Ectodermal cell (in vitro differentiated cells): ENCODE data around the gene ATP6V0A1.
"Not testable (repeated sequence)": the region's sequence is repeated elsewhere in the genome, so short reads cannot be mapped to it uniquely, and the experiment has no call there.

Experiments used
- H3K27ac ChIP-seq: 2 replicates; pipeline ENCODE4 v1.7.0; 2013; ENCODE audit warnings: mild to moderate bottlenecking, low read depth, low read length; ENCODE audit not compliant: insufficient read depth, poor library complexity, severe bottlenecking
- H3K27me3 ChIP-seq: 2 replicates; pipeline ENCODE4 v1.7.0; 2013; ENCODE audit warnings: mild to moderate bottlenecking, low read length; ENCODE audit not compliant: insufficient read depth, control insufficient read depth, poor library complexity, severe bottlenecking
- H3K36me3 ChIP-seq: one replicate; pipeline ENCODE4 v1.7.0; 2013; ENCODE audit warnings: low read length; ENCODE audit not compliant: control insufficient read depth, insufficient read depth
- H3K4me1 ChIP-seq: one replicate; pipeline ENCODE4 v1.7.0; 2013; ENCODE audit warnings: low read length; ENCODE audit not compliant: control insufficient read depth, insufficient read depth
- H3K4me3 ChIP-seq: 2 replicates; pipeline ENCODE4 v1.7.0; 2013; ENCODE audit warnings: low read depth, low read length, control low read depth; ENCODE audit not compliant: insufficient read depth
- H3K9me3 ChIP-seq: 2 replicates; pipeline ENCODE4 v1.7.0; 2013; ENCODE audit warnings: mild to moderate bottlenecking, low read length, moderate library complexity; ENCODE audit not compliant: control insufficient read depth
- WGBS, 2 experiments: methylation state at CpG; one replicate each; pipeline ENCODE4 v1.1.7; 2013; ENCODE audit warnings: missing lambda C conversion rate in 2 of 2; 5-methylcytosine and 5-hydroxymethylcytosine counted together

Gene ATP6V0A1

GRCh38 chr17:42438600-42439567 lies 19.8 kb upstream of the ATP6V0A1 start:
- Histone ChIP-seq H3K9me3 (no peaks in the 10 kb centered on the region), H3K27ac (no peak overlapping the region), H3K4me1 (no peaks in the 10 kb centered on the region), H3K36me3 (no peaks in the 10 kb centered on the region), H3K27me3 (no peaks in the 10 kb centered on the region), H3K4me3 (no peak overlapping the region)
- 78 to 85% methylated on average over 7 to 9 of the region's 9 CpGs for WGBS, 2 experiments

GRCh38 chr17:42441371-42442195 lies 17.1 kb upstream of the ATP6V0A1 start:
- Histone ChIP-seq H3K27ac (no peak overlapping the region), H3K27me3 (no peaks in the 10 kb centered on the region), H3K36me3 (no peaks in the 10 kb centered on the region), H3K4me3 (no peak overlapping the region), H3K4me1 (no peaks in the 10 kb centered on the region), H3K9me3 (no peaks in the 10 kb centered on the region)
- 73 to 74% methylated on average over 7 of the region's 7 CpGs for WGBS, 2 experiments

- H3K4me1 ChIP-seq, result no peaks in the 10 kb centered on the region
- no peak overlapping the region for H3K27ac ChIP-seq
- H3K27me3 ChIP-seq, result no peaks in the 10 kb centered on the region
- H3K9me3 ChIP-seq, result no peaks in the 10 kb centered on the region
- no peak overlapping the region for H3K4me3 ChIP-seq
- no peaks in the 10 kb centered on the region for H3K36me3 ChIP-seq
- WGBS, 2 experiments, result 33 to 40% methylated on average over 5 of the region's 5 CpGs
Measured at GRCh38 chr17:42442196-42442565, 16.5 kb upstream of the ATP6V0A1 start.

- H3K9me3 ChIP-seq, H3K36me3 ChIP-seq, H3K4me1 ChIP-seq, H3K27ac ChIP-seq, H3K27me3 ChIP-seq, H3K4me3 ChIP-seq: not testable (repeated sequence)
- 95 to 96% methylated on average over 27 of the region's 27 CpGs for WGBS, 2 experiments
Measured at GRCh38 chr17:42449176-42449575, 9.5 kb upstream of the ATP6V0A1 start.

- no CpG with 5 or more reads among the region's 2 CpGs for WGBS, 2 experiments
- H3K4me1 ChIP-seq, H3K27ac ChIP-seq, H3K9me3 ChIP-seq, H3K4me3 ChIP-seq, H3K36me3 ChIP-seq, H3K27me3 ChIP-seq: not testable (repeated sequence)
Measured at GRCh38 chr17:42449838-42450237, 8.8 kb upstream of the ATP6V0A1 start.

DNA sequence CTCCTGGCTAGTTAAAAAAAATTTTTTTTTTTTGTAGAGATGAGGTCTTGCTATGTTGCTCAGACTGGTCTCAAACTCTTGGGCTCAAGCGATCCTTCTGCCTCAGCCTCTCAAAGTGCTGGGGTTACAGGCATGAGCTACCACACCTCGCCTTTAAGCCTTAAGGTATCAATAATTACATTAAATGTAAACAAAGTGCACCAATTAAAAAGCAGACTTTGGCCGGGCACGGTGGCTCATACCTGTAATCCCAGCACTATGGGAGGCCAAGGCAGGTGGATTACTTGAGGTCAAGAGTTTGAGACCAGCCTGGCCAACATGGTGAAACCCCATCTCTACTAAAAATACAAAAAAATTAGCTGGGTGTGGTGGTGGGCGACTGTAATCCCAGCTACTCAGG lies 7.4 kb upstream of the ATP6V0A1 start:
- not testable (repeated sequence) for H3K27me3 ChIP-seq, H3K9me3 ChIP-seq, H3K27ac ChIP-seq, H3K36me3 ChIP-seq, H3K4me3 ChIP-seq, H3K4me1 ChIP-seq
- 92% methylated on average over 5 of the region's 5 CpGs for WGBS, 2 experiments

DNA sequence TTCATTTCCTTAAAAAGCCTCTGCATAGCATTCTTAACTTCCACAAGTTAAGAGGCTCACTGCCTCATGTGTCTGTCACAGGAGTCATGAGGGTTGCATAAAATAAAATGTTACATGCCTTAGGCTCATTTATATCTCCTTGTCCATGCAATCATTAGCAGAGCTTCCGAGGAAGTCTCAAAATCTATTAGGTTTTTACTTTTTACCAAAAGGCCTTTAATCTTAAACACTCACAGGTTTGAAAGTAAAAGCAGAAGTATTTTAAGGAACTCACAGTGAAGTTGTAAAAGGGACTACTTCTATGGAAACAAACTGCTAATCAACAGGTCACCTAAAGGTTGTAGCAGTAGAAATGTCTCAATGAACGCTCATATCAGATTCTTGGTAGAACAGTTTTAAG lies 5.2 kb upstream of the ATP6V0A1 start:
- H3K36me3 ChIP-seq, result no peaks in the 10 kb centered on the region
- H3K9me3 ChIP-seq, result no peaks in the 10 kb centered on the region
- no peaks in the 10 kb centered on the region for H3K27me3 ChIP-seq
- 71 to 90% methylated on average over 1 to 2 of the region's 2 CpGs for WGBS, 2 experiments
- H3K4me3 ChIP-seq, result no peak overlapping the region
- no peak overlapping the region for H3K27ac ChIP-seq
- H3K4me1 ChIP-seq, result no peaks in the 10 kb centered on the region

DNA sequence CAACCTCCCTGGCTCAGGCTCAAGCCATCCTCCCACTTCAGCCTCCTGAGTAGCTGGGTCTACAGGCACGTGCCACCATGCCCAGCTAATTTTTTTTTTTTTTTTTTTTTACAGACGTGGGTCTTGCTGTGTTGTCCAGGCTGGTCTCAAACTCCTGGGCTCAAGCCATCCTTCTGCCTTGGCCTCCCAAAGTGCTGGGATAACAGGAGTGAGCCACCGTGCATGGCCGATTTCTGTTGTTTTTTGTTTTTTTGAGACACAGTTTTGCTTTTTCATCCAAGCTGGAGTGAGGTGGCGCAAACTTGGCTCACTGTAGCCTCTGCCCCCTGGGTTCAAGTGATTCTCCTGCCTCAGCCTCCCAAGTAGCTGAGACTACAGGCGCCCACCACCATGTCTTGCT lies 3.7 kb upstream of the ATP6V0A1 start:
- not testable (repeated sequence) for H3K27ac ChIP-seq, H3K27me3 ChIP-seq, H3K36me3 ChIP-seq, H3K4me1 ChIP-seq, H3K4me3 ChIP-seq, H3K9me3 ChIP-seq
- 92 to 95% methylated on average over 6 of the region's 6 CpGs for WGBS, 2 experiments

DNA sequence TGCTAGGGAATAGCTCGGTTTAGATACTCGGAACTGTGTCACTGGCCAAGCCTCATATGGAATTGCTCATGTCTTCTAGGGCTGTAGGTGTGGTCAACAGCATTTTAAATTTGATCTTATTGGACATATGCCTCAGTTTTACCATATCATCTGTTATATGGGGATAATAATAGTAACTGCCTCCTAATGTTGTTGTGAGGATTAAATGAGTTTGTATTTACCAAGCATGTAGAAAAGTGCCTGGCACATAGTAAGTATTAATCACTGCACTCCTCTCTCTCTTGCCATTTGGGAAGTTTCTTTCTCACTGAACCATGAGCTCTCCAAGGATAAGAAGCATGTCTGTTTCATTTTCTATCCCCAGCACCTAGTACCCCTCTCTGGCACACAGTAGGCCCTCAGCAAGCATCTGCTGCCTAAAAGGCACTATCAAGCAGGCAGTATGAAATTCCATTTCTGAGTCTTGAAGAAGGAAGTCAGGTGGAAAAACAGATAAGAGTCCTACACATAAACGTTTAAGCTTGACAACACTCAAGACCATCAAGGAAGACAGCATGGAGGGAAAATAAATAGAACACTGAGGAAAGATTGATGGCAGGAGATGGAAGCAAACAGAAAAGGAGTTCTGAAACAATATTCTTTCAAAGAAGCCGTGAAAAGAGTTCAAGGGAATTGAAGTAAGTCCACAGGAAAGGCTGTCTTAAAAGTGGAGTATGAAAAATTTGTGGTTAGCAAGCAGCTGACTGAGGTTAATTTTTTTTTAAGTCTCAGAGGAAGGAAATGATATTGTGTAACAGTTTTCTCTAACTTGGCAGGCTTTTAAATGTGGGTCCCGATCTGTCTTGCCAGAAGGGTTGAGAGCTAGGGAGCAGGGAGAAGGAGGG lies 2.2 kb upstream of the ATP6V0A1 start:
- Histone ChIP-seq H3K4me1 (peaks cover 5% of the 10 kb centered on the region), H3K36me3 (no peaks in the 10 kb centered on the region), H3K27me3 (no peaks in the 10 kb centered on the region), H3K27ac (no peak overlapping the region), H3K9me3 (no peaks in the 10 kb centered on the region), H3K4me3 (no peak overlapping the region)
- WGBS, 2 experiments, result 91 to 93% methylated on average over 5 of the region's 5 CpGs
